ENCODE data around the gene ELMO1.

DNA sequence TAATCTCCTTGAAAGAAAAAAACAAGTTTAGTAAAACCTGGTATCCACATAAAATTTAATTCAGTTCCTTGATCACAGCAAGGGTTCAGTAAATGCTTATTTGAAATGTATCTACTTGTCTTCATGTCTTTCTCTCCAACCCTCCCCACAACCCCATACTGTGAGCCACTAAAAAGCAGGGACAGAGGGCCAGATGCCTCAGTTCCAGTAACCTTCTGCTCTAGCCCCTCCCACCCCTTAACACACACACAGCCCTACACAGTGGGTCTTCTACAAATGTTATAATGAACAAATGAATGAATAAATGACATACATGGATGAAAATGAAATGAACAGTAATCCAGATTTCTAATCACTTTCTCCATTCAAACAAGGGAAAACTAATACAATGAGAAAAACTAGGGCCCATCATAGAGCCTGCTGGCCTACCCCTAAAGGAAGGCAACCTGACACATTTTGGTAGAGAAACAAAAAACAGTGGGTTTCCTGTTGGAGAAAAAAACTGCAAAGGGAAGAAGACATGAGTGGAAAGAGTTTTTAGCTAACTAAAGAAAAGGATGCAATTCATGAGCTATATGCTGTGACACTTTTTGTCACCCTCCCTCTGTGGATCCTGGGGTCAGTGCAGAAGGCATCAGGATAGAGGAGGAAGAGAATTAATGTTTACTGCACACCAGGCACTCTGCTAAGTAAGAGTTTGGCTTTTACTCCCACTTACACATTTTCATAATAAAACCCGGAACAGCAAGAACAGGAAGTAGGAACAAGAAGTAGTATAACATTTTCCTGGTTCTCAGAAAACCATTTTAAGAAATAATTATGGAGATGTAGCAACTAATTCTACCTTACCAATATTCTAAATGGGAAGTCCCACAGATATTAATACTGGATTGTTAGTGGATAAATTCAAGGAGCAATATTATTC lies 38.1 kb downstream of the ELMO1 start:
- TF ChIP-seq, protein P1, sequence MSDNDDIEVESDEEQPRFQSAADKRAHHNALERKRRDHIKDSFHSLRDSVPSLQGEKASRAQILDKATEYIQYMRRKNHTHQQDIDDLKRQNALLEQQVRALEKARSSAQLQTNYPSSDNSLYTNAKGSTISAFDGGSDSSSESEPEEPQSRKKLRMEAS (IDR thresholded peaks at IDR 0.05; ENCODE audit: low read depth, low read length), result no peak
- TF ChIP-seq, protein P2, sequence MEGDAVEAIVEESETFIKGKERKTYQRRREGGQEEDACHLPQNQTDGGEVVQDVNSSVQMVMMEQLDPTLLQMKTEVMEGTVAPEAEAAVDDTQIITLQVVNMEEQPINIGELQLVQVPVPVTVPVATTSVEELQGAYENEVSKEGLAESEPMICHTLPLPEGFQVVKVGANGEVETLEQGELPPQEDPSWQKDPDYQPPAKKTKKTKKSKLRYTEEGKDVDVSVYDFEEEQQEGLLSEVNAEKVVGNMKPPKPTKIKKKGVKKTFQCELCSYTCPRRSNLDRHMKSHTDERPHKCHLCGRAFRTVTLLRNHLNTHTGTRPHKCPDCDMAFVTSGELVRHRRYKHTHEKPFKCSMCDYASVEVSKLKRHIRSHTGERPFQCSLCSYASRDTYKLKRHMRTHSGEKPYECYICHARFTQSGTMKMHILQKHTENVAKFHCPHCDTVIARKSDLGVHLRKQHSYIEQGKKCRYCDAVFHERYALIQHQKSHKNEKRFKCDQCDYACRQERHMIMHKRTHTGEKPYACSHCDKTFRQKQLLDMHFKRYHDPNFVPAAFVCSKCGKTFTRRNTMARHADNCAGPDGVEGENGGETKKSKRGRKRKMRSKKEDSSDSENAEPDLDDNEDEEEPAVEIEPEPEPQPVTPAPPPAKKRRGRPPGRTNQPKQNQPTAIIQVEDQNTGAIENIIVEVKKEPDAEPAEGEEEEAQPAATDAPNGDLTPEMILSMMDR (IDR thresholded peaks at IDR 0.05; ENCODE audit: low read depth, low read length), result no peak

All from NB4 (cell line).